Sigmoid colon (tissue), 4 donors: ENCODE results near the gene SH3GLB2.

Source experiments
- CTCF ChIP-seq, 4 experiments: fragments of 450-650 bp in 3 of 4; fragments of 200-600 bp in 1 of 4; IDR thresholded peaks; one replicate each; pipeline ENCODE4 v1.5.1; 2016 to 2019; ENCODE audit warnings: antibody characterized with exemption in 4 of 4, mild to moderate bottlenecking in 3 of 4, moderate library complexity in 2 of 4
- EP300 ChIP-seq, 4 donors: sonication (generic); formaldehyde crosslinking; IDR thresholded peaks; one replicate each; pipeline ENCODE4 v1.6.1; 2017; ENCODE audit warnings: antibody characterized with exemption in 4 of 4
- POLR2A ChIP-seq, 2 donors: fragments of 450-650 bp; IDR thresholded peaks; one replicate each; pipeline ENCODE4 v1.6.1; 2016; ENCODE audit warnings: antibody characterized with exemption in 2 of 2, mild to moderate bottlenecking in 2 of 2, moderate library complexity in 2 of 2
- POLR2AphosphoS5 ChIP-seq, 4 donors: sonication (generic); formaldehyde crosslinking; IDR thresholded peaks; one replicate each; pipeline ENCODE4 v1.6.1; 2017; ENCODE audit warnings: antibody characterized with exemption in 4 of 4

GRCh38 chr9:128995791-128996190 lies 32.3 kb downstream of the SH3GLB2 start:
- TF ChIP-seq EP300 (IDR thresholded peaks at IDR 0.05), result no peak
- TF ChIP-seq CTCF (IDR thresholded peaks at IDR 0.05), result no peak
- no peak for TF ChIP-seq POLR2AphosphoS5 (IDR thresholded peaks at IDR 0.05)
- no peak for TF ChIP-seq POLR2A (IDR thresholded peaks at IDR 0.05)
